ENCODE measurements around the gene RNF145.
"Not testable (repeated sequence)": the region's sequence is repeated elsewhere in the genome, so short reads cannot be mapped to it uniquely, and the experiment has no call there.

RNF145 gene
- 75.8 to 144 reads per million in 2 donors for total RNA-seq

- DNase-seq, result peak; percentile 88
Measured at GRCh38 chr5:159209438-159210209, at the start of gene RNF145. Gene RNF145, minus strand, starts transcription at chr5:159209553. Its CDS starts 5,936 bp downstream, at chr5:159203617.

- DNase-seq, result no peak
Measured at GRCh38 chr5:159258361-159258760, 49.0 kb upstream of the RNF145 start.

GRCh38 chr5:159257629-159258283 lies 48.4 kb upstream of the RNF145 start:
- no peak for DNase-seq

GRCh38 chr5:159257007-159257406 lies 47.7 kb upstream of the RNF145 start:
- DNase-seq, result no peak

- no peak for DNase-seq
Measured at GRCh38 chr5:159252195-159252594, 42.8 kb upstream of the RNF145 start.

- DNase-seq, result no peak
Measured at GRCh38 chr5:159249158-159249557, 39.8 kb upstream of the RNF145 start.

- DNase-seq, result no peak
Measured at GRCh38 chr5:159244890-159245289, 35.5 kb upstream of the RNF145 start.

- no peak for DNase-seq
Measured at GRCh38 chr5:159244163-159244562, 34.8 kb upstream of the RNF145 start.

- no peak for DNase-seq
Measured at GRCh38 chr5:159243385-159243784, 34.0 kb upstream of the RNF145 start.

- DNase-seq, result no peak
Measured at GRCh38 chr5:159242656-159243055, 33.3 kb upstream of the RNF145 start.

- DNase-seq, result no peak
Measured at GRCh38 chr5:159241946-159242552, 32.7 kb upstream of the RNF145 start.

- DNase-seq, result no peak
Measured at GRCh38 chr5:159240301-159240870, 31.0 kb upstream of the RNF145 start.

- not testable (repeated sequence) for DNase-seq
Measured at GRCh38 chr5:159235871-159236520, 26.6 kb upstream of the RNF145 start.

GRCh38 chr5:159231167-159231566 lies 21.8 kb upstream of the RNF145 start:
- DNase-seq, result no peak

GRCh38 chr5:159230657-159231056 lies 21.3 kb upstream of the RNF145 start:
- no peak for DNase-seq

GRCh38 chr5:159228097-159228496 lies 18.7 kb upstream of the RNF145 start:
- not testable (repeated sequence) for DNase-seq

- no peak for DNase-seq
Measured at GRCh38 chr5:159227452-159227851, 18.1 kb upstream of the RNF145 start.

GRCh38 chr5:159226451-159226850 lies 17.1 kb upstream of the RNF145 start:
- no peak for DNase-seq

- DNase-seq, result no peak
Measured at GRCh38 chr5:159224471-159224870, 15.1 kb upstream of the RNF145 start.

- DNase-seq, result no peak
Measured at GRCh38 chr5:159223469-159223868, 14.1 kb upstream of the RNF145 start.

- no peak for DNase-seq
Measured at GRCh38 chr5:159220206-159220605, 10.9 kb upstream of the RNF145 start.

- DNase-seq, result no peak
Measured at GRCh38 chr5:159218595-159219023, 9.3 kb upstream of the RNF145 start.

- no peak for DNase-seq
Measured at GRCh38 chr5:159217236-159217635, 7.9 kb upstream of the RNF145 start.

All from T-helper 9 cell (primary cell).